Progenitor cell of endocrine pancreas (in vitro differentiated cells): ENCODE results near the gene RFNG. TPM values are rescaled to one million over a fixed set of nuclear protein-coding genes. Genes with fewer than 3 reads are reported as not detected.

Source experiments
- DNase-seq: peaks from one replicate; pipeline ENCODE4 v3.0.0; 2021; ENCODE audit warnings: low spot score; ENCODE audit not compliant: unreplicated experiment
- H3K27ac Mint-ChIP-seq: 2 replicates; pipeline ENCODE4 v1.8.0; 2021; ENCODE audit warnings: mild to moderate bottlenecking, moderate library complexity, mixed read lengths
- H3K27me3 Mint-ChIP-seq: 2 replicates; pipeline ENCODE4 v1.8.0; 2021; ENCODE audit warnings: mixed read lengths
- H3K36me3 Mint-ChIP-seq: 2 replicates; pipeline ENCODE4 v1.8.0; 2022; ENCODE audit warnings: mixed read lengths; ENCODE audit not compliant: insufficient read depth
- H3K4me1 Mint-ChIP-seq: 2 replicates; pipeline ENCODE4 v1.8.0; 2021; ENCODE audit warnings: low read depth, mixed read lengths
- H3K4me3 Mint-ChIP-seq: 2 replicates; pipeline ENCODE4 v1.8.0; 2021; ENCODE audit warnings: low read depth, mild to moderate bottlenecking, moderate library complexity, mixed read lengths
- H3K9me3 Mint-ChIP-seq: 2 replicates; pipeline ENCODE4 v1.8.0; 2021; ENCODE audit warnings: low read depth, mixed read lengths
- CTCF ChIP-seq: fragments of 200-600 bp; sonication (generic); IDR thresholded peaks from one replicate; pipeline ENCODE4 v1.5.0; 2021; ENCODE audit warnings: antibody characterized with exemption, mild to moderate bottlenecking; ENCODE audit not compliant: unreplicated experiment
- total RNA-seq: library from RNA; stranded (reverse); gene quantifications from 2 replicates; pipeline ENCODE4 v1.2.1, GENCODE V29; 2021

RFNG gene
- total RNA-seq, 1 donor from 2014 or later, result 65.5 TPM

GRCh38 chr17:82086941-82087906 lies 35.6 kb upstream of the RFNG start:
- H3K4me3 Mint-ChIP-seq, result no peak overlapping the region
- no peaks in the 10 kb centered on the region for H3K27me3 Mint-ChIP-seq
- no peaks in the 10 kb centered on the region for H3K9me3 Mint-ChIP-seq
- peaks cover 3% of the 10 kb centered on the region for H3K36me3 Mint-ChIP-seq
- no peak for DNase-seq
- H3K27ac Mint-ChIP-seq, result no peak overlapping the region
- H3K4me1 Mint-ChIP-seq, result no peaks in the 10 kb centered on the region
- no peak for TF ChIP-seq CTCF

DNA sequence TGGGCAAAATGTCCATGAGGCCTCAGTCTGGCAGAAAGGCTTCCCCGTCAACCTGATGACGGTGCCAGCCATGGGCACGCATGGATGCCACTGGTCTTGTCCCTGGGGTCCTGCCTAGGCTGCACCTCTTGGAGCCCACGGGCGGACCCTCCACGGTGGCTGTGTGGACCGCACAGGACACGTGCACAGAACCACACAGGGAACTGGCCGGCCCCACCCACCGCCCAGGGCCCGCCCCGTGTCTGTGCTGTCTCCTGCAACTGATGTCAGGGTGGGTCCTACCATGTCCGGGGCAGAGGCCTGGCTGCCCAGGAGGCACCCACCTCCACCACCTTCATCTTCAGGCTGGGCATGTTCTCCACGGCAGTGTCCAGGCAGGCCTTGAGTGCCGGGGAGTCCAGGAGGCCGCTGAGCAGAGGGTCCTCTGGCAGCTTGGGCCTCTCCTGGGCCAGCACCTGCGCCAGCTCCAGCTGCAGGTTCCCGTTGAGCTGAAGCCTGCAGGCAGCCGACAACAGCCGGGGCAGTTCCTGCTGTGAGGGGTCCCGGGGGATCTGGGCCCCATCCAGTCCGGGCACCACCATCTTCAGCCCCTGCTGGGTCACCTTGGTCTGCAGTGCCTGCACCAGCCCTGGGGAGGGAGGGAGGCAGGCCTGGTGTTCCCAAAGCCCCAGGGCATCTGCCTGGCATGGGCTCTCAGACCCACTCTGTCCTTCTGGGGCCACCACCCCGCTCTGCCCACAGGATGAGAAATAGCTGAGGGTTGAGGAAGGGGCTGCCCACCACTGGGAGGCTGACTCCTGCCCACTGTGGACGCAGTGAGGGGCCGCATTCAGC lies 34.5 kb upstream of the RFNG start:
- Mint-ChIP-seq H3K4me3 (no peak overlapping the region), H3K27me3 (no peaks in the 10 kb centered on the region), H3K27ac (no peak overlapping the region), H3K36me3 (peaks cover 3% of the 10 kb centered on the region), H3K4me1 (no peaks in the 10 kb centered on the region), H3K9me3 (no peaks in the 10 kb centered on the region)
- no peak for DNase-seq
- TF ChIP-seq CTCF, result no peak

GRCh38 chr17:82085031-82085861 lies 33.6 kb upstream of the RFNG start:
- Mint-ChIP-seq H3K27ac (no peak overlapping the region), H3K4me1 (no peaks in the 10 kb centered on the region), H3K36me3 (peaks cover 3% of the 10 kb centered on the region), H3K9me3 (no peaks in the 10 kb centered on the region), H3K27me3 (no peaks in the 10 kb centered on the region), H3K4me3 (no peak overlapping the region)
- TF ChIP-seq CTCF, result no peak
- DNase-seq, result no peak

GRCh38 chr17:82084373-82085030 lies 32.9 kb upstream of the RFNG start:
- H3K4me1 Mint-ChIP-seq, result no peaks in the 10 kb centered on the region
- H3K9me3 Mint-ChIP-seq, result no peaks in the 10 kb centered on the region
- no peak for DNase-seq
- no peak overlapping the region for H3K27ac Mint-ChIP-seq
- H3K4me3 Mint-ChIP-seq, result no peak overlapping the region
- no peak for TF ChIP-seq CTCF
- H3K27me3 Mint-ChIP-seq, result no peaks in the 10 kb centered on the region
- H3K36me3 Mint-ChIP-seq, result peaks cover 3% of the 10 kb centered on the region
